GM12878 (cell line): ENCODE results near the gene STAT4. TPM values are rescaled to one million over a fixed set of nuclear protein-coding genes. Genes with fewer than 3 reads are reported as not detected.

ENCODE experiments used
- CBFB ChIP-seq: IDR thresholded peaks from 2 replicates; pipeline ENCODE4 v1.6.1; 2016; ENCODE audit warnings: antibody characterized with exemption, low read depth
- CEBPZ ChIP-seq: fragments of 150-350 bp; IDR thresholded peaks from 2 replicates; pipeline ENCODE4 v1.6.1; 2016; ENCODE audit warnings: low read depth, low read length
- CHD1 ChIP-seq: IDR thresholded peaks from 2 replicates; pipeline ENCODE4 v1.6.1; 2012; ENCODE audit warnings: low read depth, low read length, improper control_type of control experiment
- CHD4 ChIP-seq: fragments of 200-600 bp; sonication (generic); IDR thresholded peaks from 2 replicates; pipeline ENCODE4 v1.6.1; 2016; ENCODE audit warnings: mild to moderate bottlenecking
- CREB1 ChIP-seq: IDR thresholded peaks from 2 replicates; pipeline ENCODE4 v1.6.1; 2012; ENCODE audit warnings: low read depth, mild to moderate bottlenecking, inconsistent platforms
- CREM ChIP-seq: IDR thresholded peaks from 2 replicates; pipeline ENCODE4 v1.6.1; 2014; ENCODE audit warnings: antibody characterized with exemption, low read depth
- EGR1 ChIP-seq, 2 experiments: IDR thresholded peaks; 1 replicate in 1 of 2; 2 replicates in 1 of 2; pipeline ENCODE4 v1.6.1; 2011 to 2012; ENCODE audit warnings: low read depth in 2 of 2, low read length in 2 of 2, borderline replicate concordance in 1 of 2, mild to moderate bottlenecking in 1 of 2, moderate library complexity in 1 of 2
- FOXM1 ChIP-seq: IDR thresholded peaks from 2 replicates; pipeline ENCODE4 v1.6.1; 2012; ENCODE audit warnings: low read depth, mild to moderate bottlenecking, inconsistent platforms, low read length, moderate library complexity
- JUND ChIP-seq: IDR thresholded peaks from 2 replicates; pipeline ENCODE4 v1.6.1; 2012; ENCODE audit warnings: low read depth, mild to moderate bottlenecking, low read length, improper control_type of control experiment, moderate library complexity
- MTA2 ChIP-seq: fragments of 450-650 bp; IDR thresholded peaks from 2 replicates; pipeline ENCODE4 v1.6.1; 2016; ENCODE audit warnings: low read depth, mild to moderate bottlenecking, moderate library complexity
- NBN ChIP-seq: fragments of 450-650 bp; IDR thresholded peaks from 2 replicates; pipeline ENCODE4 v1.6.1; 2016
- NFYB ChIP-seq: IDR thresholded peaks from 2 replicates; pipeline ENCODE4 v1.6.1; 2011; ENCODE audit warnings: low read depth, mild to moderate bottlenecking, low read length, improper control_type of control experiment, moderate library complexity; ENCODE audit not compliant: insufficient read depth
- PAX5 ChIP-seq: IDR thresholded peaks from 2 replicates; pipeline ENCODE4 v1.6.1; 2011; ENCODE audit warnings: low read depth, low read length, borderline replicate concordance
- POLR2AphosphoS2 ChIP-seq: IDR thresholded peaks from 2 replicates; pipeline ENCODE4 v1.6.1; 2011; ENCODE audit warnings: low read depth, mild to moderate bottlenecking, low read length, improper control_type of control experiment, moderate library complexity
- POLR2AphosphoS5 ChIP-seq: IDR thresholded peaks from 2 replicates; pipeline ENCODE4 v1.6.1; 2011; ENCODE audit warnings: mild to moderate bottlenecking, low read length, inconsistent platforms
- POU2F2 ChIP-seq: IDR thresholded peaks from 3 replicates; pipeline ENCODE4 v1.6.1; 2011; ENCODE audit warnings: low read depth, mild to moderate bottlenecking, low read length, borderline replicate concordance
- RAD21 ChIP-seq: IDR thresholded peaks from 2 replicates; pipeline ENCODE4 v1.6.1; 2011; ENCODE audit warnings: mild to moderate bottlenecking, low read depth, low read length, moderate library complexity; ENCODE audit not compliant: insufficient read depth
- RELB ChIP-seq: fragments of 450-650 bp; IDR thresholded peaks from 2 replicates; pipeline ENCODE4 v1.6.1; 2017; ENCODE audit warnings: low read depth, mild to moderate bottlenecking, moderate library complexity
- SP1 ChIP-seq: IDR thresholded peaks from one replicate; pipeline ENCODE4 v1.6.1; 2011; ENCODE audit warnings: low read depth, low read length
- YY1 ChIP-seq: IDR thresholded peaks from 2 replicates; pipeline ENCODE4 v1.6.1; 2011; ENCODE audit warnings: low read depth, mild to moderate bottlenecking, low read length
- ZNF217 ChIP-seq: fragments of 450-650 bp; IDR thresholded peaks from 2 replicates; pipeline ENCODE4 v1.6.1; 2017; ENCODE audit warnings: antibody characterized with exemption, mild to moderate bottlenecking
- ZNF592 ChIP-seq: fragments of 450-650 bp; IDR thresholded peaks from 2 replicates; pipeline ENCODE4 v1.6.1; 2017; ENCODE audit warnings: mild to moderate bottlenecking, moderate library complexity
- polyA plus RNA-seq, 11 experiments: library from polyadenylated mRNA; depleted of rRNA in 4 of 11; unstranded in 6 of 11; stranded (reverse) in 5 of 11; fragments of >200 nt; fragmentation: Nextera tagmentation in 4 of 11; fragmentation: Illumina TruSeq in 1 of 11; extraction: Ambion mirVana in 4 of 11; extraction: Trizol in 1 of 11; gene quantifications; 1 replicate in 1 of 11; 2 replicates in 10 of 11; pipeline versions ENCODE4 v1.2.1 to v1.2.3, GENCODE V29; 2011 to 2016; ENCODE audit warnings: inconsistent platforms in 2 of 11, missing spikeins in 2 of 11, low read depth in 1 of 11
- total RNA-seq, 4 experiments: library from RNA; depleted of rRNA in 3 of 4; stranded (reverse); fragments of >200 nt in 3 of 4; fragmentation: Illumina TruSeq in 1 of 4; extraction: Trizol in 1 of 4; gene quantifications; 2 replicates each; pipeline versions ENCODE4 v1.2.1 to v1.2.3, GENCODE V29; 2013 to 2021

Gene STAT4
- total and polyA plus RNA-seq, 10 of the 15 experiments (the other 5 are each of a cell fraction or from before 2014, with no cell fraction given), result 3.1 to 9.3 (median 7.1) TPM

- peak in 1 of 2 experiments; percentile 29; a peak in 1 of 3 replicates for TF ChIP-seq EGR1 (IDR thresholded peaks at IDR 0.05; ENCODE audit: borderline replicate concordance in 1 of 2, low read depth in 2 of 2, low read length in 2 of 2)
- TF ChIP-seq JUND, result no peak
- TF ChIP-seq POLR2AphosphoS5, result peak; percentile 96
- 0 out of 2 replicates have a peak, but pooled peaks have one; percentile 13 for TF ChIP-seq FOXM1
- TF ChIP-seq POLR2AphosphoS2, result no peak
- peak; percentile 79; the same call in 1 of the 2 replicates for TF ChIP-seq PAX5
- TF ChIP-seq CREB1, result peak; percentile 83
- TF ChIP-seq CEBPZ, result no peak
- TF ChIP-seq CREM, result peak; percentile 90
- TF ChIP-seq SP1, result peak; percentile 66
- no peak for TF ChIP-seq NFYB
- TF ChIP-seq CHD4, result no peak
- TF ChIP-seq NBN, result 0 out of 2 replicates have a peak, but pooled peaks have one; percentile 33
- peak; percentile 99 for TF ChIP-seq POU2F2
- peak; percentile 58 for TF ChIP-seq RELB
- 0 out of 2 replicates have a peak, but pooled peaks have one; percentile 42 for TF ChIP-seq ZNF592
- TF ChIP-seq CHD1, result no peak
- peak; percentile 72; the same call in 1 of the 2 replicates for TF ChIP-seq MTA2
- peak; percentile 28; the same call in 1 of the 2 replicates for TF ChIP-seq RAD21
- 0 out of 2 replicates have a peak, but pooled peaks have one; percentile 49 for TF ChIP-seq CBFB
- peak; percentile 9; the same call in 1 of the 2 replicates for TF ChIP-seq ZNF217
- TF ChIP-seq YY1, result peak; percentile 38; the same call in 1 of the 2 replicates
Observed at GRCh38 chr2:191150600-191151330, at the start of gene STAT4 (continued).
